HCT116 (cell line): ENCODE results near the gene UMAD1. TPM values are rescaled to one million over a fixed set of nuclear protein-coding genes. Genes with fewer than 3 reads are reported as not detected.
A peak's percentile ranks its signal among the peaks of the same experiment; 100 is the strongest.

Experiments used
- ATAC-seq: fragments of 200-7000 bp; cut with Tn5 transposase; 2 replicates; pipeline ENCODE4 v1.9.1; 2020; ENCODE audit warnings: mild to moderate bottlenecking, moderate library complexity
- Bru-seq: library from RNA; stranded (reverse); fragments of 400-500 nt; gene quantifications from one replicate; lab custom pipeline; 2021; lab: Mats Ljungman, UMichigan
- BruChase-seq, 2 experiments: library from RNA; stranded (reverse); fragments of 400-500 nt; gene quantifications; one replicate each; lab custom pipeline; 2021; lab: Mats Ljungman, UMichigan
- BruUV-seq: library from RNA; stranded (reverse); fragments of 400-500 nt; replicated peaks from 2 replicates; lab custom pipeline; 2021; lab: Mats Ljungman, UMichigan
- CTCF ChIA-PET: fragments of 300-600 bp; sonication (Branson Sonifier 250); formaldehyde crosslinking; loops from one replicate; lab custom pipeline; 2021; ENCODE audit warnings: antibody characterized with exemption; lab: Charles Lee
- POLR2A ChIA-PET: fragments of 300-600, 350-600 bp; sonication (Branson Sonifier 250); formaldehyde crosslinking; loops from one replicate; lab custom pipeline; 2021; ENCODE audit warnings: antibody characterized with exemption; lab: Charles Lee
- RAD21 ChIA-PET, 2 experiments: fragments of 300-600 bp; sonication (Branson Sonifier 250); formaldehyde crosslinking; loops; one replicate each; lab custom pipeline; 2023; ENCODE audit warnings: low total read pairs in 2 of 2; ENCODE audit not compliant: uncharacterized antibody in 2 of 2, unreplicated experiment in 2 of 2, low non-redundant PET in 1 of 2; lab: Charles Lee
- DNase-seq: peaks from one replicate; pipeline ENCODE4 v3.0.0-alpha.2; 2010; ENCODE audit warnings: low read depth, low spot score
- H2AFZ ChIP-seq: fragments of 200-600 bp; shearing (Covaris generic), sonication (generic); 2 replicates; pipeline ENCODE4 v1.6.1; 2017; ENCODE audit warnings: low read depth, mixed run types, mixed read lengths, antibody characterized with exemption, low read length; ENCODE audit not compliant: poor library complexity, severe bottlenecking
- H3K27ac ChIP-seq: 2 replicates; pipeline ENCODE4 v1.5.1; 2012; ENCODE audit warnings: low read depth, low read length
- H3K27me3 ChIP-seq: fragments of 200-600 bp; sonication (generic); 2 replicates; pipeline ENCODE4 v1.6.1; 2016; ENCODE audit warnings: mixed run types, low read length, mixed read lengths; ENCODE audit not compliant: insufficient read depth
- H3K36me3 ChIP-seq, 2 experiments: fragments of 200-500 bp in 1 of 2; fragments of 200-600 bp in 1 of 2; sonication (Bioruptor generic) in 1 of 2; sonication (generic) in 1 of 2; 2 replicates each; pipeline versions ENCODE4 v1.5.1 to v1.6.1; 2014 to 2016; ENCODE audit warnings: low read length in 2 of 2, inconsistent platforms in 1 of 2, mixed read lengths in 1 of 2, mixed run types in 1 of 2; ENCODE audit not compliant: insufficient read depth in 2 of 2, control insufficient read depth in 1 of 2
- H3K4me1 ChIP-seq, 2 experiments: fragments of 200-600 bp in 1 of 2; sonication (generic) in 1 of 2; 2 replicates each; pipeline versions ENCODE4 v1.5.1 to v1.6.1; 2012 to 2017; ENCODE audit warnings: low read length in 2 of 2, inconsistent platforms in 1 of 2, mild to moderate bottlenecking in 1 of 2, mixed read lengths in 1 of 2, mixed run types in 1 of 2, moderate library complexity in 1 of 2; ENCODE audit not compliant: insufficient read depth in 2 of 2, control insufficient read depth in 1 of 2
- H3K4me2 ChIP-seq: fragments of 200-600 bp; sonication (generic); 2 replicates; pipeline ENCODE4 v1.6.1; 2017; ENCODE audit warnings: mixed run types, low read length, mixed read lengths
- H3K4me3 ChIP-seq, 2 experiments: fragments of 200-600 bp in 1 of 2; sonication (generic) in 1 of 2; replicated peaks in 1 of 2; 2 replicates each; pipeline ENCODE4 v1.5.1; 2011 to 2016; ENCODE audit warnings: low read length in 2 of 2, control low read depth in 1 of 2, low read depth in 1 of 2, mild to moderate bottlenecking in 1 of 2, mixed read lengths in 1 of 2, mixed run types in 1 of 2
- H3K79me2 ChIP-seq: fragments of 200-600 bp; sonication (generic); 2 replicates; pipeline ENCODE4 v1.6.1; 2017; ENCODE audit warnings: mild to moderate bottlenecking, mixed run types, low read length, moderate library complexity, mixed read lengths; ENCODE audit not compliant: insufficient read depth
- H3K9ac ChIP-seq: fragments of 200-600 bp; sonication (generic); 2 replicates; pipeline ENCODE4 v1.6.1; 2016; ENCODE audit warnings: low read length, mixed read lengths
- H3K9me2 ChIP-seq: fragments of 200-600 bp; sonication (generic), shearing (Covaris generic); 2 replicates; pipeline ENCODE4 v1.6.1; 2017; ENCODE audit warnings: mixed run types, mild to moderate bottlenecking, moderate library complexity; ENCODE audit not compliant: insufficient read depth
- H3K9me3 ChIP-seq, 2 experiments: fragments of 200-500 bp in 1 of 2; fragments of 200-600 bp in 1 of 2; sonication (Bioruptor generic) in 1 of 2; sonication (generic) in 1 of 2; 2 replicates each; pipeline ENCODE4 v1.6.1; 2014 to 2017; ENCODE audit warnings: low read length in 2 of 2, mixed read lengths in 2 of 2, inconsistent platforms in 1 of 2, low read depth in 1 of 2, mild to moderate bottlenecking in 1 of 2, mixed run types in 1 of 2, moderate library complexity in 1 of 2; ENCODE audit not compliant: control insufficient read depth in 1 of 2, insufficient read depth in 1 of 2
- H4K20me1 ChIP-seq: fragments of 200-600 bp; sonication (generic), shearing (Covaris generic); 2 replicates; pipeline ENCODE4 v1.6.1; 2017; ENCODE audit warnings: mixed run types, mild to moderate bottlenecking, moderate library complexity; ENCODE audit not compliant: insufficient read depth
- ATF3 ChIP-seq: IDR thresholded peaks from 2 replicates; pipeline ENCODE4 v1.6.1; 2012
- CBX3 ChIP-seq: IDR thresholded peaks from 2 replicates; pipeline ENCODE4 v1.6.1; 2012; ENCODE audit warnings: low read depth
- EGR1 ChIP-seq: IDR thresholded peaks from 2 replicates; pipeline ENCODE4 v1.6.1; 2012; ENCODE audit warnings: low read depth
- ELF1 ChIP-seq: IDR thresholded peaks from 2 replicates; pipeline ENCODE4 v1.6.1; 2012; ENCODE audit warnings: low read depth, borderline replicate concordance
- FOSL1 ChIP-seq: IDR thresholded peaks from 2 replicates; pipeline ENCODE4 v1.6.1; 2012; ENCODE audit warnings: low read depth
- JUND ChIP-seq: IDR thresholded peaks from 2 replicates; pipeline ENCODE4 v1.6.1; 2012
- MAX ChIP-seq: IDR thresholded peaks from 2 replicates; pipeline ENCODE4 v1.6.1; 2012
- POLR2A ChIP-seq: IDR thresholded peaks from 2 replicates; pipeline ENCODE4 v1.7.0; 2011; ENCODE audit warnings: borderline replicate concordance; ENCODE audit not compliant: insufficient read depth, insufficient read length; ENCODE audit errors: extremely low read depth
- POLR2AphosphoS5 ChIP-seq: IDR thresholded peaks from 2 replicates; pipeline ENCODE4 v1.6.1; 2011; ENCODE audit warnings: mild to moderate bottlenecking, low read depth, low read length, moderate library complexity
- SIN3A ChIP-seq: IDR thresholded peaks from 2 replicates; pipeline ENCODE4 v1.6.1; 2012; ENCODE audit warnings: low read depth
- SP1 ChIP-seq: IDR thresholded peaks from 2 replicates; pipeline ENCODE4 v1.6.1; 2012; ENCODE audit warnings: low read depth
- SRF ChIP-seq: IDR thresholded peaks from 2 replicates; pipeline ENCODE4 v1.6.1; 2012; ENCODE audit warnings: low read depth
- TCF7L2 ChIP-seq: IDR thresholded peaks from 2 replicates; pipeline ENCODE4 v1.7.0; 2011; ENCODE audit warnings: borderline replicate concordance, inconsistent platforms; ENCODE audit not compliant: insufficient read depth, insufficient read length; ENCODE audit errors: extremely low read depth
- YY1 ChIP-seq: IDR thresholded peaks from 2 replicates; pipeline ENCODE4 v1.6.1; 2011; ENCODE audit warnings: low read length, low read depth, moderate library complexity, mild to moderate bottlenecking; ENCODE audit not compliant: insufficient replicate concordance; ENCODE audit errors: extremely low read depth
- ZBTB33 ChIP-seq: IDR thresholded peaks from 2 replicates; pipeline ENCODE4 v1.6.1; 2011; ENCODE audit warnings: mild to moderate bottlenecking, low read length, moderate library complexity; ENCODE audit not compliant: insufficient replicate concordance; ENCODE audit errors: extremely low read depth
- ZFX ChIP-seq: fragments of 450-650 bp; IDR thresholded peaks from 2 replicates; pipeline ENCODE4 v1.6.1; 2017
- intact Hi-C: fragments of 100-400 bp; cut with micrococcal nuclease; formaldehyde crosslinking; loops from 2 replicates; pipeline ENCODE4 v1.10.0; 2022
- long read RNA-seq: library from polyadenylated mRNA; unstranded; transcript quantifications from one replicate; pipeline ENCODE4 v2.0.0, GENCODE V29; 2021; ENCODE audit not compliant: unreplicated experiment
- polyA plus RNA-seq: library from polyadenylated mRNA; unstranded; fragments of >200 nt; gene quantifications from 2 replicates; pipeline ENCODE4 v1.2.1, GENCODE V29; 2012; ENCODE audit warnings: missing spikeins
- total RNA-seq: library from RNA; stranded (reverse); gene quantifications from one replicate; pipeline ENCODE4 v1.2.1, GENCODE V29; 2021; ENCODE audit not compliant: unreplicated experiment

UMAD1 gene
- total RNA-seq (12.7 TPM), Bru-seq, nascent RNA (percentile 64 among the genes with signal in this experiment), BruChase-seq, experiment 1, labeled RNA remaining after a 6-hour chase (percentile 94 among the genes with signal in this experiment), BruChase-seq, experiment 2, labeled RNA remaining after a 2-hour chase (percentile 90 among the genes with signal in this experiment)
- 5.9 and 8.6 TPM in 2 replicates for polyA plus RNA-seq
- long read RNA-seq, partial matches to known transcripts, result 0 of 29 reads
- long read RNA-seq, other reads (novel, unspliced or antisense), result 26 of 29 reads

GRCh38 chr7:7640221-7641128 lies at the start of gene UMAD1:
UMAD1 (plus strand) TSS chr7:7640752; CDS start chr7:7673372, 32,620 bp downstream.
- ChIA-PET CTCF (interaction anchor here (0.5 to 2.5 kb wide), 4 partner anchors 41 to 1517 kb away, joined by 3 to 8 read pairs (median 4); no protein-coding TSS in a partner anchor), RAD21 (no interaction called here), POLR2A (interaction anchor here (0.8 to 1.8 kb wide), 3 partner anchors 26 to 655 kb away, joined by 3 to 4 read pairs (median 3); no protein-coding TSS in a partner anchor)
- peak within 1 kb of the TSS; percentile 92 for H3K4me2 ChIP-seq
- peaks cover 5 to 16% of the 10 kb centered on the region in 2 experiments; a peak in 2 of 4 replicates for H3K4me1 ChIP-seq
- peaks cover 4 to 5% of the 10 kb centered on the region in 2 experiments; a peak in 2 of 4 replicates for H3K36me3 ChIP-seq
- DNase-seq, result peak; percentile 99
- intact Hi-C loops, result no loop called here
- TF ChIP-seq MAX, result peak; percentile 71
- TF ChIP-seq SIN3A, result peak; percentile 81
- no peak for TF ChIP-seq ZFX
- TF ChIP-seq SP1, result peak; percentile 85
- peak; percentile 88 for TF ChIP-seq ZBTB33
- TF ChIP-seq SRF, result peak; percentile 32; the same call in 1 of the 2 replicates
- no peak for TF ChIP-seq FOSL1
- peak; percentile 99 for TF ChIP-seq ELF1
- no peak for TF ChIP-seq JUND
- TF ChIP-seq ATF3, result no peak
- peak; percentile 62 for TF ChIP-seq YY1
- TF ChIP-seq EGR1, result peak; percentile 98
- 0 out of 2 replicates have a peak, but pooled peaks have one; percentile 38 for TF ChIP-seq CBX3
- peak; percentile 79 for TF ChIP-seq POLR2AphosphoS5
- peak; percentile 74 for TF ChIP-seq TCF7L2
- peak; percentile 91 for TF ChIP-seq POLR2A
- H3K9me2 ChIP-seq, result no peaks in the 10 kb centered on the region
- peak within 1 kb of the TSS; percentile 23 for H2AFZ ChIP-seq
- peak within 1 kb of the TSS; percentile 79 for H3K9ac ChIP-seq
- H3K27me3 ChIP-seq, result no peaks in the 10 kb centered on the region
- no TSS peak for BruUV-seq
- H4K20me1 ChIP-seq, result no peaks in the 10 kb centered on the region
- peaks cover 36% of the 10 kb centered on the region for H3K79me2 ChIP-seq
- peak within 1 kb of the TSS; percentile 59 to 82 for H3K4me3 ChIP-seq
- no peaks in the 10 kb centered on the region for H3K9me3 ChIP-seq
- peak; percentile 96 for ATAC-seq
- H3K27ac ChIP-seq, result peak within 1 kb of the TSS; percentile 62
